CD4-positive, alpha-beta T cell treated with Interleukin-15 for 1 hour (primary cell): ENCODE data around the gene CRYBA2.

Source experiments
- DNase-seq: peaks from one replicate; pipeline ENCODE4 v3.0.0-alpha.2; 2020

Gene CRYBA2

DNA sequence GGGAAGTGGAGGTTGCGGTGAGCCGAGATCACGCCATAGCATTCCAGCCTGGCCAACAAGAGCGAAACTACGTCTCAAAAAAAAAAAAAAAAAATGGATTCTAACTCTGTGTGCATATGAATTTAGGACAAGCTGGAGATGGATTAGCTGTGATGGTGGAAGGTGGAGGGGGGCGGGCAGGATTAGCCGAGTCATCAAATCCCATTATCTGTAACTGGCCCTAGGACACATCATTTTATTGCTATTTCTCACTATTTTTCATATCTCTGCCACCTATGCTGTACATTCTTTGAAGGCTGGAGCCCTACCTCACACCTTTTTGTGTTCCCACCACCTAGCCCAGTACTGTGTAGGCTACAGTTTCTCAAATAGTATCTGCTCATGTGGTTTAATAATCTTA lies 41.1 kb downstream of the CRYBA2 start:
- no peak for DNase-seq

- no peak for DNase-seq
Observed at GRCh38 chr2:218946621-218947020, 46.6 kb downstream of the CRYBA2 start.

- no peak for DNase-seq
Observed at GRCh38 chr2:218944759-218945404, 48.3 kb downstream of the CRYBA2 start.
